Hematopoietic multipotent progenitor cell treated with erythropoietin and hydrocortisone succinate and interleukin-3 and kit ligand, for 8 days (in vitro differentiated cells): ENCODE measurements around the gene OXSR1.

ENCODE experiments used
- DNase-seq: peaks from one replicate; pipeline ENCODE4 v3.0.0-alpha.2; 2015

Gene OXSR1

GRCh38 chr3:38164952-38165721 lies at the start of gene OXSR1:
OXSR1 (plus strand) TSS chr3:38165537; CDS start chr3:38165877, 340 bp downstream.
- DNase-seq, result peak; percentile 100

- DNase-seq, result no peak
Observed at GRCh38 chr3:38115645-38116427, 49.5 kb upstream of the OXSR1 start.

GRCh38 chr3:38116471-38117162 lies 48.7 kb upstream of the OXSR1 start:
- DNase-seq, result no peak

DNA sequence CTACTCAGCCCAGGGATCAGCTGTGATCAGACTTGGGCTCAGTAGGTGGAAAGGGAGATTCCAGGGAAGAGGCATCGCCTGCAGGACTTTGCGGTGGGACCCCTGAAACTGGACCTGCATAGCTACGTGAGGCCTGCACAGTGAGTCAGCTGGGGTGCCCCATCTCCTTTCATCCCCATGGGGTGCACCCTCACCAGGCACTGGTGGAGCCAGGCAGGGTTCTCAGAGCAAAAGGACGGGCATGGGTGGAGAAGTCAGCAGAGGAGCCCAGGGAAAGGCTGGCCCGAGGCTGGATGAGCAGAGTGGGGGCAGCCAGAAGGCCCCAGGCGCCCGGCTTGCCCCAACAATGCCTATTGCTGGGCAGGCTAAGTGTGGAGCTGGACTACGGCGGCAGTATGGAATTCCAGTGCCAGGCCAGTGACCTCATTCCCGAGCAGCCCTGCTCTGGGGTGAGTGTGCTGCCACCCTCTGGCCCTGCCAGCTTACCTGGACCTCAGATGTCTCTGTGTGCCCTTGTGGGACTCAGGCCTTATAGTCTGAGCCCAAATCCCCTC lies 48.1 kb upstream of the OXSR1 start:
- DNase-seq, result no peak

DNA sequence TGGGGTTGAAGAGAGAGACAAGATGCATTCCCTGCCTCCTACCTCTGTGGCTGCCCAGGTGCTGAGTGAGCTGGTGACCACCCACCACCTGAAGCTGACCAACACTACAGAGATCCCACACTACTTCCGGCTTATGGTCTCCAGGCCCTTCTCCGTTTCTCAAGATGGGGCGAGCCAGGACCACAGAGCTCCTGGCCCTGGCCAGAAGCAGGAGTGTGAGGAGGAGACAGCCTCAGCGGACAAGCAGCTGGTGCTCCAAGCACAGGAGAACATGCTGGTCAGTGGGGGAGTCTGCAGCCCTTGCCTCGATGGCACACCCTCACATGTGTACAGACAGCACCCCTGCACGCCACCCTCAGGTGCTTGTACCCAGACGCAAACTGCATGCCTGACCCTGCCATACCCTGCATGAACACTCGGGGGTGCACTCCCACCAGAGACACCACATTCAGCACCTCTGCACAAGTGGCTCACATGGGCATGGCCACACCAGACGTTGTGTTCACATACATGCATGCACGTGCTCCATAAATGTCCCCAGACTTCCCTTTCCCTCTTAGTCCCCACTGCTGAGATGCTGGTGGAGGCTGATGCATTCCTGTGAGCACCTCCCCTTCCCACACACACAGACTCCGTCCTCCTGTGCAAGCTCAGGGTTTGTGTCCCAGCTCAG lies 47.5 kb upstream of the OXSR1 start:
- peak; percentile 76 for DNase-seq

- no peak for DNase-seq
Observed at GRCh38 chr3:38118421-38119247, 46.7 kb upstream of the OXSR1 start.

DNA sequence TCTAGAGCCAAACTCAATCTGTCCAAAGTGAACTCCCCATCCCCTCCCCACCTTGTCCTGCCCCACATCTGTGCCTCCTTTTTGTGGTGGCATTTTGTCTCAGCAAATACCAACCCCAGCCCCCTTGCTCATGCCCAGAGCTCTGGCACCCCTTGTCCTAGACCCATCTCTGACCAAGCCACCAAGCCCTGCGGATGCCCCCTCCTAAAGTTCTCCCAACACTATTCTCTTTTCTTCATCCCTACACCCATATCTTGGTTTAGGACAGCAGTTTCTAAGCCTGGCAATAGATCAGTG lies 46.1 kb upstream of the OXSR1 start:
- DNase-seq, result no peak

DNA sequence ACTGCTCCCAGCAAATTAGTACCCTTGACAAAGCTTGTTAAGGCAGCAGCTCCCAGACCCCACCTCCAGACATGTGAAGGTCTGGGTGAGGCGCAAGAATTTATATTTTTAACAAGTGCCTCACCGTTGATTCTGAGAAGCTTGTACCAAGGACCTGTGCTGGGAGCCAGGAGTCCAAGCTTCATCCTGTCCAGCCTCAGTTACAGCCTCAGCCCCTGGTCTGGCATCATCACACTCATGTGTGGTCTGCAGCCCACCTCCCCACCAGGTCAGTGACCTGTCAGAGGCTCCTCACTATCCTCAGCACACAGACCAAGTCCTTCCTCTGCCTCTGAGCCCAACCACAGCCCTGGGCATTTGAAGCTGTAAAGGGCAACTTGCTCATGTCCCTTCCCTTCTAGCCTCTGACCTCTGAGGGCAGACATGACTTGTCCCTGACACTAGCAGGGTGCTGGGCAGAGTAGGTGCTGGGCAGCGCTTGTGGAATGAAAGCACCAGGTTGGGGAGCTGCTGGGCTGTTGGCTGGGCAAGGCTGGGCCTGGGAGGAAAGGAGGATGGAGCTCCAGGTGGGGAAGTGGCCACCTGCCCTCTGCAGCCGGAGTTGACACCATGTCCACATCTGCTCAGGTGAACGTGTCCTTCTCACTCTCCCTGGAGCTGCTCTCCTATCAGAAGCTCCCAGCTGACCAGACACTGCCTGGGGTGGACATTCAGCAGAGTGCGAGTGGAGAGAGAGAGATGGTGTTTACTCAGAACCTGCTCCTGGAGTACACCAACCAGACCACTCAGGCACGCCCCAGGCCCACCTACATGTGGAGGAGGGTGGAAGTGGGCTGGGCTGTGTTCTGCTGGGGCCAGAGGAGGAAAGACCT lies 45.3 kb upstream of the OXSR1 start:
- no peak for DNase-seq

GRCh38 chr3:38120693-38121450 lies 44.5 kb upstream of the OXSR1 start:
- no peak for DNase-seq

DNA sequence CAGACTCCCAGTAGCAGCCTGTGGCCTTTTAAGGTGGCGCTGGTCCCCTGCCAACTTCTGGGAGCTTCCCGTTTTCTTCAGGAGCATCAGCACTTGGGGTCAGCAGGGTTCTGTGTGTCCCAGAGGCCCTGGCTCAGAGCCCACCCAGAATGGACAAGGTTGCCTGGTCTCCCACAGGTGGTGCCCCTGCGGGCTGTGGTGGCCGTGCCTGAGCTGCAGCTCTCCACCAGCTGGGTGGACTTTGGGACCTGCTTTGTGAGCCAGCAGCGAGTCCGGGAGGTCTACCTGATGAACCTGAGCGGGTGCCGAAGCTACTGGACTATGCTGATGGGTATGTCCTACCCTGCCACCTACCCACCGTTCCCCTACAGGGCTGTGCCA lies 43.9 kb upstream of the OXSR1 start:
- no peak for DNase-seq

DNA sequence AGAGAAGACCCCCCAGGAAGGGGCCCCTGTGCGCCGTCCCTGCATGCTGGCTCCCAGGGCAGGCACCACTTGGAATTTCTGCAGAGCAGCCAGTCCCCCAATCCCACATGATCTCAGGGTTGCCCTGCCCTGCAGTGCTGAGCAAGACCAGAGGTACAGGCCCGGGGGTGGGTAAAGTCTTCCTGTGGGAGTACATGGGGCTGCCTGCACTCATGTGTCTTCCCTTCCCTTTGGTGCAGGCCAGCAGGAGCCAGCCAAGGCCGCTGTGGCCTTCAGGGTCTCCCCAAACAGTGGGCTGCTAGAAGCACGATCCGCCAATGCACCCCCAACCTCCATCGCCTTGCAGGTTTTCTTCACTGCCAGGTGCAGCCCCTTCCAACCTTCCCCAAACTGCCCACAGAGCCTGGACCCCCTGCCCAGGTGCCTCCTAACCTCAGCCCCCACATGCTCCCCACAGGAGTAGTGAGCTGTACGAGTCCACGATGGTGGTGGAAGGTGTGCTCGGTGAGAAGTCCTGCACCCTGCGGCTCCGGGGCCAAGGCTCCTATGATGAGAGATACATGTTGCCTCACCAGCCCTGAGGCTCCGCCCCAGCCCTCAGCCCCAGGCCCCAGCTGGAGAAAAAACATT lies 43.4 kb upstream of the OXSR1 start:
- no peak for DNase-seq

- no peak for DNase-seq
Observed at GRCh38 chr3:38122712-38123290, 42.5 kb upstream of the OXSR1 start.

- DNase-seq, result no peak
Observed at GRCh38 chr3:38124324-38125122, 40.8 kb upstream of the OXSR1 start.

DNA sequence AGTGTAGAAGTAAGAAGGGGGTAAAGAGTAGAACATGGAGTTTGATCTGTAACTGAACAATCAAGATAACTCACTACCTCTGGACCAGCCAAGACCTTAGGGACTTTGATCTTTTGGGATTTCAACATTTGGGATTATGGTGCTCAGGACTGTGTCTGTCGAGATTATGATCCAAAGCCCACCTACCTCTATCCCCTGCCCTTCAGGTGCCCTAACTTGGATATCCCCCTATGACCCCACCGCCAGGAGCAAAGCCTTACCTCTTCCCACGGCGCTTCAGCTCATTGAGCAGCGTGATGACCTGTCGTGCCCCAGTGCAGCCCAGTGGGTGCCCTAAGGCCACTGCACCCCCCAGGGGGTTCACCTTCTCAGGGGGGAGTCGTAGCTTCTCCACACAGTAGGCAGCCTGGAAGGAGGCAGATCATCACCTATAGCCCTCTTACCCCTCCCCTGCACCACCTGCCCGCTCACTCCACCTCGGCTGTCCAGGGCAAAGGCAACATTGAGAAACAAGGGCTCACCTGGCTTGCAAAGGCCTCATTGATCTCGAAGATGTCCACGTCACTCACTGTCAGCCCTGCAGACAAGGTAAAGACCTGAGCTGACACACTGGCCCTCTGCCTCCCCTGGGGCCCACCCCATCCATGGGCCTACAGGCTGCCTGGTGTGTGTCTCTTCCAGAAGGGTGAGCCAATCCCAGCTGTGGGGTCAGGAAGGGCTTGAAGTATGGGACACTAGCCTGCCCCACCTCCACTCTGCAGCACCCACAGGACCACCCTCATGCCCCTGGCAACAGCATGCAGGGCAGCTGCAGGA lies 39.8 kb upstream of the OXSR1 start:
- DNase-seq, result no peak

- DNase-seq, result no peak
Observed at GRCh38 chr3:38126121-38126892, 39.0 kb upstream of the OXSR1 start.

DNA sequence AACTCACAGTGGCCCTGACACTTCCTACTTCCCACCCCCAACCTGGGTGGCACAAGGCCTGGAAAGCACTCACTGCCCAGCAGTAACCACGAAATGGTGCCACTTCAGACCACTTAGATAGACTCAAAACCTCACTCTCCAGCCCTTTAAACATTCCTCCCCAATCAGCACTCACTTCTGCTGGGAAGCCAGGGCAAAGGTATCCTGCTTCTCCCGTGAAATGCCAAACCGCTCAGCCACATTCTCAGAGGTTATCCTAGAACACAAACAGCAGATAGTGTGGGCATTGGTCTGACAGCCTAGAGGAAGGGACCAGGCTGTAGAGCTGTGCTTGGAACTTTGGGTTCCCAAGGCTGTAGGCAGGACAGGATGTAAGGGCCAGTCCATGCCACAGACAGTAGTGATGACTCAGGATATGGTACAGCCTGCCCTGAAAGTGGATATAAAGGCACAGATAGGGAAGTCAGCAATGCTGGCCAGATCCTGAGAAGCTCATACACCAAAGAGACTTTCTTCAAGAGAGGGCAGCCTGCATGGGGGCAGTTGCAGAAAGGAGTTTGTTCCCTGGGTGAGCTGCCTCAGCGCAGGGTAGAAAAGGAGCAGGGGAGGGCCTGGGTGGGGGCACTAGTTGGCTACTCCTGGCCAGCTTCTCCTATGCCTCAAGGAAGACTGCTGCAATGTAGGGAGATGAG lies 37.6 kb upstream of the OXSR1 start:
- DNase-seq, result no peak
